GM19239 (cell line): ENCODE results near the gene RSPO1.

ENCODE experiments used
- DNase-seq: peaks from one replicate; pipeline ENCODE4 v3.0.0; 2011; ENCODE audit warnings: low spot score; ENCODE audit not compliant: insufficient read length
- FAIRE-seq: peaks from 2 replicates; lab custom pipeline; 2011; peaks lifted over from hg19 to GRCh38; lab: Jason Lieb, UNC

RSPO1 gene

DNA sequence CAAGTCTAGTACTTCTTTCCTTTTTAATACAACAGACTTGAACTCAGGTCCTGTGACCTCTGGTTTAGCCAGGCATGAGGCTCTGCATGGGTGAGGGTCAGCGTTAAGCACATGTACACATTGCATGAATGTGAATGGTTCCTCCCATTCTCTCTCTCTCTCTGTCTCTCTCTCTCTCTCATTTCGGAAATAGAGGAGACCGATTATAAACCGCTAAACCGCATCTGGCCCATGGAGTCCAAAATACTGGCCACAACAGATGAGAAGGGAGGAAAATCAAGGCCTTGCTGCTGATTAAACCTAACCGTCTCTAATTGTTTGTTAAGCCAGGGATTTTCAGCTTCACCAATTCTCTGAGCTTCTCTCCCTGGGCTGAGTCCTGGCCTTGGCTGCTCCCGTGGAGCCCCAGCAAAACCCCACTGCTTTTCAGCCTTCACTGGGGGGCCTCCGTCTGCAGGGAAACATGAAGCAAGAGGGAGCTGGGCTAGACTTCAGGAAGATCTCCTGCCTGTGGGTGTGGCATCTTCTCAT lies 6.6 kb downstream of the RSPO1 start:
- DNase-seq (no peak), FAIRE-seq (no peak)

DNA sequence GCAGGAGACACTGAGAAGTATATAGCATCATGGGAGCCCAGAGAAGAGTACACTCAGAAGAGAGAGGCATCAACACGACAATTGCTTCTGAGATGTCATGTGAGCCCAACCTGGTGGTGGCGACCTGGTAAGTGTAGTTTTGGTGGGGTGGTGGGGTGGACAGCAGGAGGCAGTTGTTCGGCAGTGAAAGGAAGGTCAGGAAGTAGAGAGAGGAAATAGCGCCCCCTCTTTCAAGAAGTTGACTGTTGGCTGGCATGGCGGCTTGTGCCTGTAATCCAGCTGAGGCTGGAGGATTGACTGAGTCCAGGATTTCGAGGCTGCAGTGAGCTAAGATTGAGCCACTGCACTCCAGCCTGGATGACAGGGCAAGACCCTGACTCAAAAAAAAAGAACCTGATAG lies 12.6 kb downstream of the RSPO1 start:
- FAIRE-seq (no peak), DNase-seq (no peak)

DNA sequence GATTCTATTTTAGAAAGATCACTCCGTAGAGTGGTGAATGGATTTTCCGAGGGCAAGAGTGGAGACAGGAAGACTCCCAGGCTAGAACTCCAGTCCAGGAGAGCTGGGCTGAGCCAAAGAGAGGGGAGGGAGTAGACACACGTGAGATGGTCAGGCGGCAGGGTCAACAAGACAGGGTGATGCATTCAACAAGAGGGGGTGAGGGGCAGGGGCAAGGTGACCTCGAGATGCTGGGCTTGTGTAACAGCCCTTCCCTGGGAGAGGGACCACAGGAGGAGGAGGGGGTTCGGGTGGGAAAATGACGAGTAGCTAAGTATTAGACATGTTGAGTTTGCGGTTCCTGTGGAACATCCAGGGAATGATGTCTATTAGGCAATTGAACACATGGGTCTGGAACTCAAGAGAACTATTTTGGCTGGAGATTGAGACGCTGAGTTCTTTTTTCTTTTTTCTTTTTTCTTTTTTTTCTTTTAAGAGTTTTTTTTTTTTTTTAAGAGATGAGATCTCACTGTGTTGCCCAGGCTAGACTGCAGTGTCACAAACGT lies 13.3 kb downstream of the RSPO1 start:
- no peak for FAIRE-seq
- DNase-seq = no peak

DNA sequence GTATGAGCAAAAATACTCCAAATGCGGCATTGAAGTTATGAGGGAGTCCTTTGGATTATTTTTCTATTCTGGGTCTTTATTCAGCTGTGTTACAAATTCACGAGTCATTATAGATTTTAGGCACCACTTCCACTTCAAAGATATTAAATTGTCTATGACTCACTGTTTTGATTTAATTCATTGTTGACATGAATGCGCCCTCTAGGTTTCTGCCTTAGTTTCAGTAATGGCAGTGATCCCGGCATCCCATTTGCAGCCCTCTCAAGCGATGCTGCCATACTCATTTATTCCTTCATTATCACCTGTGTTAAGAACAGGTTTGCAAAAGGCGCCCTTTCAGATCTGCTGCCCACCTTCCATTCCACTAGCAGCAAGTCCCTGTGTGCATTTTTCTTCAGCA lies 14.0 kb downstream of the RSPO1 start:
- DNase-seq = no peak
- no peak for FAIRE-seq

DNA sequence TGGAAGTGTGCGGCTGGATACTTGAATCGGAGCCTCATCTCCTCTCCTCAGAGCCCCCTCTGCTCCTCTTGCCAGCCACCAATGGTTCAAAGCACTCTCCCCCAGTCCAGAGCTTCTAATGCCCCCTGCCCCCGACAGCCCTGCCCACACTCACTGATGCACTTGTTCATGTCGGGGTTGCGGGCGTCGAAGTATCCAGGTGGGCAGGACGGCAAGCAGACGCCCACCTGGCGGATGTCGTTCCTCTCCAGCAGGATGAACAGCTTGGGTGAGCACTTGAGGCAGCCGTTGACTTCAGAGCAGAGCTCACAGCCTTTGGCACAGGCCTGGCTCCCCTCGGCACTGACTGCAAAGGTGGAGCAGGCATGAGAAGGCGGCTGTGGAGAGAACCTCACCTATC lies 18.4 kb downstream of the RSPO1 start:
- FAIRE-seq (no peak), DNase-seq (no peak)

DNA sequence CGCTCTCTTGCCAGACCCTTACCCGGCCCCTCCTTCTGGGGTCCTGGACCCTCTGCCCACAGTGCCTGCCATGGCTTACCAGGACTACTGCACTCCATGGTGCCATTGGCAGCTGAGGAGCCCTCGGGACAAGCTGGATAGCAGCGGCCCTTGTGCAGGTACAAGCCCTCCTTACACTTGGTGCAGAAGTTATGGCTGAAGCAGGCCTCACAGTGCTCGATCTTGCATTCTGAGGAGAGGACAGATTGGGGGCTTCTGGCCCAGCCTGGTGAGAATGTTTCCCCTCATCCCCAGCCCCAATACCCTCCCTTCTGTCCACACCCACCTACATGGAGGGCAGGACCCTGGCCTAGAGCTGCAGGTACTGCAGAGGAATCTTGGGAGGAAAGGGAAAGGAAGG lies 20.6 kb downstream of the RSPO1 start:
- FAIRE-seq = no peak

DNA sequence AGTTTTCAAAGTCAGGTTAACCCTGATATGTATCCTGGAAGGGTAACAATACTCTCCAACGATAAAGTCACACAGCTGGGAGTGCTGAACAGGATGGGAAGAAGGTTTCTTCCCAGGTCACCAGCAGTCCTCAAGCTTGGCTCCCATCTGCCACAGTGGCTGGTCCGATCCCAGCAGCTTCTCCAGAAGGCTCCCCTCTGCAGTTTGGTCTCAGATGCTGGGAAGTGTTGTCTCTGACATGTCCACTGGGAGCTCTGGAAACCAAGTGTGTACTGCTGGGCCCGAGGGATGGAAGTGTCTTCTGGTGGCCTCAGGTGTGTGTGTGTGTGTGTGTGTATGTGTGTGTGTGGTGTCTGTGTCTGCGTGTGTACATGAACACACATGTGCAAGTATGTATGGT lies 22.5 kb downstream of the RSPO1 start:
- no peak for DNase-seq
- FAIRE-seq = no peak

More for the DNA sequence above, 20.6 kb downstream of the RSPO1 start:
- DNase-seq = no peak

DNA sequence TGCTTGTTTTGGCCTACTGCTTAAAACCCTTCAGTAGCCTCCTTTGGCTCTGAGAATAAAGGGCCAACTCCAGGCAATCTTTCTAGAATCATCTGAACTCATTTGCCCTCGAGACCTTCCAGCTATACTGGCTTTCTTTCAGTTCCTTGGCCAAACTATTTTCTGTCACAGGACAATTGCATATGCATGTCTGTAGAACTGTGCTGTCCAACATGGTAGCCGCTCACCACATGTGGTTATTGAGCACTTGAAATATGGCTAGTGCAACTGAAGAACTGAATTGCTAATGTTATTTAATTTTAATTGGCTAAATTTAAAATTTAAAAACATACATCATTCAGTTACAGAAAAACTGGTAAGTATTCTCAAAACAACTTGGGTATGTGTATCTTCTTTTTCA lies 24.7 kb downstream of the RSPO1 start:
- DNase-seq (no peak), FAIRE-seq (no peak)

DNA sequence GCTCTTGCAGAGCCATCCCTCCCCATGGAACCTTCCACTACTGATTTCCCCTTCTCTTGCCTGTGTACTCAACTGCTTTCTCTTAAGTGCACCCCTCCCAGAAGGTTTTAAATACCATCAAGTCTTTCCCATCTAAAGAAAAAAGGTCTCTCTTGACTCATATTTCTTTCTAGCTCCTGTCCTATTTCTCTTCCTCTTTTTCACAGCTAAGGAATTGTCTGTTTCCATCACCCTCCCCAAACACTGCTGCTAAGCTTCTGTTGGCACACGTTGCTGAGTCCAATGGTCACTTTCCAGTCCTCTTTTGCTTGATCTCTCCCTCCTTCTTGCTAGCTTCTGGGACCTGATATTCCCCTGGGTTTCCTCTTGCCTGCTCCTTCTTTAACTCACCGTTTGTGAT lies 25.7 kb downstream of the RSPO1 start:
- no peak for FAIRE-seq

DNA sequence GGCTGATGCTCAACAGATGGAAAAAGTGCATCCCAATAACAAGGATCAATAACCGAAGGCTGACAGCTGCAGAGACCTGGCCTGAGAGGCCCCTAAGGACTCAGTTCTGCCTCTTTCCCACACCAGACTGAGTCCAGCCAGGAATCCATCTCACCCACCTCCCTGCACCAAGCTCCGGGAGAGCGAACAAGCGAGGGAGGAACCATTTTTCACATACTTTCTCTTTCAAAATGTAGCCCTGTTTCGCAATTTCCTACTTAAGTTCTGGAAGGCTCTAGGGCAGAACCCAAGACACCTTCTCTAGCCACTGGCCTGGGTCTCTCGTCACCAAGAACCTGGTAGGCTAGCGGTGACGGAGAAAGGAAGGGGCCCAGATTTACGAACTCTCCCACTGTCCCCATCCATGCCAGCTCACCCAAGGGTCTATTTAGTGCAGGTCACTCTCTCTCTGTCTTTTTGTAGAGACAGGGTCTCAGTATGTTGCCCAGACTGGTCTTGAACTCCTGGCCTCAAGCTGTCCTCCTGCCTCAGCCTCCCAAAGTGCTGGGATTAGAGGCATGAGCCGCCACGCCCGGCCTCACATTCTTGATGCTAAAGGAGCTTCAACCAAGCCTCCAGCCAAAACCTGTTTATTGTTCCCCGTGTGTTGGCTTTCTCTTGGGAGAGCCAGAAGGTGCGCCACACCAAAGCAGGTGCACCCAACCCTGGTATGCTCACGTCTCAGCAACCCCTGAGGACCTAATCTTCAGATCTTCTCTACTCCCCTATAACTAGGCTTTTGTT lies 28.0 kb downstream of the RSPO1 start:
- FAIRE-seq = no peak
- no peak for DNase-seq

More for the DNA sequence above, 25.7 kb downstream of the RSPO1 start:
- no peak for DNase-seq

DNA sequence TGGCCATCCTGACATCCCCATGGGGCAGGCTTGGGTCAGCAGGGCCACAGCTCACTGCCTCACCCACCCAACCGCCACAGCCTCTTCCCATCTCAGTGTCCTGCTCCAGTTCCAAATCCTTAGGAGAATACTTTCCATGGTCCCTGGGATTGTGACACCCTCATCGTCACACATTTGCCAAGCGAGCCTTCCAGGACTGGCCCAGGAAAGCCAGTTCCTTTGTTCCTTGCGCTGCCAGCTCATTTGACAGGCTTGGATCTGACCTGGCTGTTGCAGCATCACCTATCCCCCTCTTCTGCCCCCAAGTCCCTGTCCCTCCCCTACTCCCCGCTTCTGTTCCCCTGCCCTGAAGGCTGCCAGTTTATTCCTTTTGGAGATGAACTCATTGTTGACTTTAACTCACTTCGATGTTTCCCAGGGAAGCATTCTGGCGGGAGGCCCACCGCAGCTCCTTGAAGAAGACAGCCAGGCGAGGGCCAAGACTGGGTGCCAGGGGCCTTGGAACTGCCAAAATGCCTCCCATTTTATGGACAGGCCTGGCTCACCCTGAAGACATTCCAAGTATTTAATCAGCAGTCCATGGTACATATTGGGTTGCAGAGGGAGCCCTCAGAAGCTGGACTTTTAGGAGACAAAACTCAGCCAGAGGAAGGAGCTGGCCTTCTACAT lies 28.8 kb downstream of the RSPO1 start:
- FAIRE-seq (no peak), DNase-seq (no peak)

DNA sequence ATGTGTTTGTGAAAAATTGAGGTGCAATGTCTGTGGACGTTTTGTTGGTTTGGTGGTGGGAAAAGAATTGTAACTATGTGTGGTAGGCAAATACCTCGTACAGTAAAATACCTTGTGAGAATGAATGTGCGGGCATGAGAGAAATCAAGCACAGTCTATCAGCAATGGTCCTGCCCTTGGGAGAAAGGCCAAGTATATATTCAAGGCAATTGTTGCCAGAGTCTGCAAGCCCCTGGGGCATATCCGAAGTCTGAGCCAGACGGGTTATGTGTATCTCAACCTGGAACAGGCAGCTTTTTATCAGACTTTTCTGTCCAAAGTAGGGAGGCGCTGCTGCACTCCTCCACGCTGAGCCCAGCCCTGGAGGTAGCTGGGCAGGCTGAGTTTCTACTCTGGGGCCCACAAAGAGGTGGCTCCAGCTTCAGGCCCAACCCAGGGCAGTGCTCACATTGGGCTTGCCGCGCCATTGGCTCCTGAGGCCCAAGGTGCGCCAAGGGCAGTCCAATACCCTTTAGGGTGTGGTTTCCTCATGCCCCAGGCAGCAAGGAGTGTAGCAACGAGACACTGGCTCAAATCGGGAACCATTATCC lies 29.5 kb downstream of the RSPO1 start:
- FAIRE-seq = no peak
- no peak for DNase-seq

DNA sequence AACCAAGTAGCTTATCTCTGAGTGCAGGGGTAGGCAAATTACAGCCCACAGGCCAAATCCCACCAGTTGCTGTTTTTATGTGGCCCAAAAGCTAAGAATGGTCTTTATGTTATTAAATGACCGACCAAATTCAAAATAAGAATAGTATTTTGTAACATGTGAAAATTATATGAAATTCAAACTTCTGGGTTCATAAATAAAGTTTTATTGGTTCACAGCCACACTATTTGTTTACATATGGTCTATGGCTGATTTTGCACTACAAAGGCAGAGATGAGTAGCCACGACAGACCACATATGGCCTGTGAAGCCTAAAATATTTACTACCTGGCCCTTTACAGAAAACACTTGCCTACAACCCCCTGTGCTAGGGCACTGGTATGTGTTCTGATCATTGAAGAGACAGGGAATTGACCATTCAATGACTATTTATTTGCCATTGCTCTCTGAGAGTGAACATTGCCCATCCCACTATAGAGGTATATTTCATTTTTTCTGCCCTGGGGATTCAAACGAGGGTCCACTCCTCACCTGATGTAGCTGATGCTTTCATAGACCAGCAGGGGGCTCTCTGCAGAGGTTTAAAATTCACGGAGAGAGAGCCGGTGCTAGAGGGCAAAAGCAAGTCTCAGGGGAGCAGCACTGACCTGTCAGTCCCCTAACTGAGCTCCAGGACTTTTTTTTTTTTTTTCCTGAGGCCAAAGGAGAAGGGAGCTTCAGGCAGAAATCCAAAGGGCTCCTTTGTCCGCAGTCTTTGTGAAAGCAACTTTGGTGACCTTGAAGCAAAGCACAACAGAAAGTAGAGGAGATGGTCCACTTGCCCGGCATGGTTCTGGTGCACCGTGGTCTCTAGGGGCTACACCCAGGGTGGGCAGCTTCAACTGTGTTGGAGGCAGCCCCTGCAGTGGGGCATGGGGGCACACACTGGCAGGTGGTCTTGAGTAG lies 31.7 kb downstream of the RSPO1 start:
- peak; percentile 50 for DNase-seq
- peak; percentile 70 for FAIRE-seq

DNA sequence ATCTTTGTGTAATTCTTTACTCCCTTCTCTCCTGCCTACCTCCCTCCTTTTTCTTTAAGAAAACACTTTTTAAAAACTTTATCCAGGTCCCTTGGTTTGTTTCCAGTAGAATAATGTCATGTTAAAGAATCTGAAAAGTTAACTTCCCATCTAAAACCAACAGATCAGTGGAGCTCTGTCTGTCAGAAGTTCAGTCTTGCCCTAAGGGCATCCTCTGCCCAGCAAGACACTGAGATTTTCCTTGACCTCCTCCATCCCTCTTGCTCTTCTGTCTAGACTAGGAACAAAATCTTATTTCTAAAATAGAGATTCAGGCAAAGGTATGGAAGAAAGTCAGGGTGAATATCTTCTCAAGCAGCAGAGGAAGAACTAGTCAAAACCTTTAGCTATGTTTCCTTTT lies 33.3 kb downstream of the RSPO1 start:
- FAIRE-seq (no peak), DNase-seq (no peak)

DNA sequence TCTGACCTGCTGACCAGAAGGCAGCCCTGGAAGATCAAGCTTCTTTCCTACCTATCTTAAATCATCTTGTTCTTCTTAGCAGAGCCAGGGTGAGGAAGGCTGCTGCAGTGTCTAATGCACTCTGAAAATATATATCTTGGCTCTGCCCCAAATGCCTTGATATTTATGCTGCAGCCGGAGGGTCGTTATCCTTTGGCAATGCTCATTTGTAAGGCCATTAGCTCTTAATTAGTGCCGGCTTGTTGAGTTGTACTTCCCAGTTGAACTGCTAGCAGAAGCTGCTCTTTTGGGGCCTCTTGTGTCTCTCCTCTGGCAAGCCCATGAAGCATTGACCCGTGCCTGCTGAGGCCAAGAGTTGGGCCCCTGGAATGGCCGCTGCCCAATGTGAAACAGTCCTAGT lies 34.8 kb downstream of the RSPO1 start:
- no peak for FAIRE-seq
- DNase-seq = no peak

DNA sequence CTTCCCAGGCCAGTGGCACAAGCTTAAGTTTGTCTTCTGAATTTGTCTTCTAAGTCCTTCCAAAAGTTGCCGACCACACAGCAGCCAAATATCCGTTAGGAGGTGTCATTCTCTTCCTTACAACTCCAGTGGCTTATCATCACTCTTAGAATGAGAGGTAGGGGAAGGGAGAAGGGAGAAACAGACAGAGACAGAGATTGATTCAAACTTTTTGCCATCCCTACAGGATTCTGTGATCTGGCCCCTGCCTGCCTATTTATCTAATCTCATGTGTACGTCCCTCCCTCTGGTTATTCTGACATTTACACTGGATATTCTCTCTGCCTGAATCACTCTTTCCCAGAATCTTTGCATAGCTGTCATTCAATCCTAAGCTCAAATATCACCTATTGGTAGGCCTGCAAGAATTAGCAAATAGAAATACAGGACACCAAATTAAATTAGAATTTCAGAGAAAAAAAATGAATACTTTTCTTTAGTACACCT lies 38.5 kb downstream of the RSPO1 start:
- FAIRE-seq (no peak), DNase-seq (no peak)

DNA sequence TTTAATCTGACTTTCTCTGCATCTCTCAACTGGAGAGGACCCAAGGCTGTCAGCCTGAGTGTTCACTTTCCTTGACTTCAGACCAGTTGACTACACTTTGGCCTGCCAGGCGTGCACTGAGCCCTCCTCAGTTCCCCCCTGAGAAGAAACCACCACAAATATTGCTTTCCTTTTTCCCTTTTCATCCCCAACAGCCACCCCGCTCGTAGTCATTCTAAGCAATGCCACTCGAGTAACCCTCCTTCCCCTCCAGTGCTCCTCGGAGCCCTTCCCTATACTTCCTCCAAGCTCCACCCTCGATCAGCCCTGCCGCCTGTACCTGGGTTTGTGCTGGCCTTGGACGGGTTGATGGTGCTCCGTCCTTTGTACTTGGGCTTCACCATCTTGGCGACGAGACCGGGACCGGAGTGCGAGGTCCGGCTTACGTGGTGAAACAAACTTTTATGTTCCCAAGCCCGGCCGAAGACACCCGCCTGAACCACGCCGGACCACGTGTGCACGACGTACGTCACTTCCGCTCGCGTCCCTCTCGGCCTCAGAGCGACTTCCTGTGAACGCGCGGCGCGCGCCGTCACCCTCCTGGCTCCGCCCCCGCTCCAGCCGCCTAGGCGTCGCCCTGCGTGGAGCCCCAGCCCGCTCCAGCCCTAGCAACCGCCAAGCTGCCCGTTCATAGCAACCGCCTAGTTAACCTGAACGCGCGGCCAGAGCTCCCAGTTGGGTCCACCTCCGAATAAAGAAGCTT lies 39.1 kb downstream of the RSPO1 start, which contains the start of gene GNL2:
TSS of gene GNL2 (minus strand) at position 498 of the 742 bp plus-strand sequence. CDS start at position 383, 115 bp downstream.
- FAIRE-seq = peak; percentile 80
- DNase-seq = peak; percentile 95

DNA sequence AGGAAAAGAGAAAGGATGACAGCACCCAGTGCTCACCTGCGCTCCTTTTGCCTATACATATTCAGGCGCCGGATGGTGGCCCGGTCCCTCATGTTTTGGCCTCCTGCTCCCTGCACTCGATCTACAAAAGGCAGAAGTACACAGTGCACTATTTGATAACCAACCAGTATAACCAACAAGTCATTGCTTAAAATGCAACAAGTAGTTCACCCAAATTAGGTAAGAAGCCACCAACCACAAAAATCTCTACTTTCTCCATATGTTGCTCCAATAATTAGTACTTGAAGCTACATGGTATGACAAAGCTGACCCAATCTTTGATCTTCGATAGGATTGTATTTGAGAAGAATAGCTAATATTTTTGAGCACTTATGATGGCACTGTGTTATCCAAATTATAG lies 41.0 kb downstream of the RSPO1 start:
- no peak for FAIRE-seq
- DNase-seq = no peak

DNA sequence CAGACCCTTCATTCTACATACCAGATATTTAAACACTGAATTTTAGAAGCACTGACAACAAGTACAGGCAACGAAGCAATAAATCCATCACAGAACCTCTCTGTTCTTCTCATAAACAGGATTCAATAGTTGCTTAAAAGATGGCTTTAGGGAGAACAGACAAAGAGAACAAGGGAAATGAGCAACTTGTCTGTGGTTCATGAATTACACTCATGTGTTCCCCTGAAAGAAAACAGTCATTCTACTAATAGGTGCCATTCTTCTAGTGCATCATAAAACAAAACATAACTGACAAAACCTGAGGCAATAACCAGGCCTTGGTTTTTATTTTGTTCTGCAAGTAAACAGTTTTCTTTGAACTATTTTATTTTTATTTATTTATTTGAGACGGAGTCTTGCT lies 45.8 kb downstream of the RSPO1 start:
- FAIRE-seq (no peak), DNase-seq (no peak)
